NT2/D1 (cell line): ENCODE measurements around the gene B9D2.
A peak's percentile ranks its signal among the peaks of the same experiment; 100 is the strongest.

ENCODE experiments used
- DNase-seq: peaks from one replicate; pipeline ENCODE4 v3.0.0-alpha.2; 2011; ENCODE audit warnings: low read depth, low spot score
- H3K27me3 ChIP-seq: 2 replicates; pipeline ENCODE4 v1.6.0; 2011; ENCODE audit warnings: mild to moderate bottlenecking; ENCODE audit not compliant: insufficient read length, insufficient read depth
- H3K36me3 ChIP-seq: 2 replicates; pipeline ENCODE4 v1.6.1; 2011; ENCODE audit warnings: mild to moderate bottlenecking, low read length, mixed read lengths; ENCODE audit not compliant: insufficient read depth, insufficient read length
- H3K4me1 ChIP-seq: 2 replicates; pipeline ENCODE4 v1.5.1; 2011; ENCODE audit not compliant: insufficient read depth, insufficient read length
- H3K4me3 ChIP-seq: 2 replicates; pipeline ENCODE4 v1.5.1; 2011; ENCODE audit warnings: low read depth; ENCODE audit not compliant: insufficient read length
- H3K9ac ChIP-seq: 2 replicates; pipeline ENCODE4 v1.6.0; 2011; ENCODE audit warnings: low read depth; ENCODE audit not compliant: insufficient read length
- H3K9me3 ChIP-seq: 2 replicates; pipeline ENCODE4 v1.5.1; 2011; ENCODE audit warnings: mild to moderate bottlenecking, low read length; ENCODE audit not compliant: insufficient read depth
- SUZ12 ChIP-seq: IDR thresholded peaks from 2 replicates; pipeline ENCODE4 v1.6.1; 2011; ENCODE audit not compliant: insufficient read length, insufficient read depth; ENCODE audit errors: extremely low read depth
- YY1 ChIP-seq: IDR thresholded peaks from 2 replicates; pipeline ENCODE4 v1.6.1; 2011; ENCODE audit not compliant: insufficient read length, insufficient read depth
- ZNF274 ChIP-seq: IDR thresholded peaks from 2 replicates; pipeline ENCODE4 v1.6.1; 2011; ENCODE audit warnings: mild to moderate bottlenecking, low read depth, low read length

Gene B9D2

GRCh38 chr19:41325640-41325946, 38.4 kb downstream of the B9D2 start:
- H3K4me3 ChIP-seq, result peak overlapping the region; percentile 1
- TF ChIP-seq SUZ12 (no peak), ZNF274 (no peak), YY1 (no peak)
- no peak for DNase-seq
- H3K9me3 ChIP-seq, result no peaks in the 10 kb centered on the region
- H3K4me1 ChIP-seq, result peaks cover 41% of the 10 kb centered on the region
- peak overlapping the region; percentile 79 for H3K9ac ChIP-seq
- peaks cover 35% of the 10 kb centered on the region for H3K36me3 ChIP-seq
- no peaks in the 10 kb centered on the region for H3K27me3 ChIP-seq

DNA sequence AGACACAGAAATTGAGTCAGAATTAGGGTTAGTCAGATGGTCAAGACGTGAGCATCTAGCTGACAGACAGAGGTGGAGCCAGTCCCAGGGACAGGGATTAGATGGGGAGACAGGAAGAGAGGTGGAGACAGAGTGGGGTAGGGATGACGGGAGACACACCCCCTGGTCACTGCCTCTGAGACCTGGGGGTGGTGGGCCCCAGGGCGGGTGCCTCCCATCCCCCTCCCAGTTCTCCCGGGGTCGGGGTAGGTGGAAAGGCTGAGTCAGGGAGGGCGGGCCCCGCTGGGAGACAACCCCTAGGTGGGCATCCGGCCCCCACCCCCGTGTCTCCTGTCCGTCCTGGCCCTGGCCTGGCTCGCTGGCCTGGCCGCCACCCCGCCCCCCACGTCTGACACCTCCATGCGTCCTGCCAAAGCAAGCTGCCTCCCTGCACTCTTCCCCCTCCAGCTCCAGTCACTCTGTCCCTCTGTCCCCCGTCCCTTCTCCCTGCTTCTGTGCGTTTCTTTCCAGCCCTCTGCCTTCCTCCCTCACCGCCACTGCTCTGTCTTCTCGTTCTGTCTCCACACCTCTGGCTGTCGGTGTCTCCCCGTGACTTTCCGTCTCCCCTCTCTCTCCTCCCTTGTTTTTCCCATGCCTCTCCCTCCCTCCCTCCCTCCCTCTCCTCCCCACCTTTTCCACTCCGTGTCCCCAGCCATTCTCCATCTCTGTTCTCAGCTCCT, 38.9 kb downstream of the B9D2 start:
- Histone ChIP-seq H3K9me3 (no peaks in the 10 kb centered on the region), H3K4me1 (peaks cover 41% of the 10 kb centered on the region), H3K27me3 (no peaks in the 10 kb centered on the region), H3K36me3 (peaks cover 37% of the 10 kb centered on the region), H3K4me3 (peak overlapping the region; percentile 1), H3K9ac (peak overlapping the region; percentile 79)
- no peak for DNase-seq
- TF ChIP-seq SUZ12 (no peak), YY1 (no peak), ZNF274 (no peak)

GRCh38 chr19:41324231-41324702, 39.7 kb downstream of the B9D2 start:
- Histone ChIP-seq H3K9ac (peak overlapping the region; percentile 34), H3K4me1 (peaks cover 42% of the 10 kb centered on the region), H3K36me3 (peaks cover 45% of the 10 kb centered on the region), H3K27me3 (no peaks in the 10 kb centered on the region), H3K9me3 (no peaks in the 10 kb centered on the region), H3K4me3 (no peak overlapping the region)
- DNase-seq, result no peak
- TF ChIP-seq ZNF274, result no peak
- no peak for TF ChIP-seq YY1
- no peak for TF ChIP-seq SUZ12

DNA sequence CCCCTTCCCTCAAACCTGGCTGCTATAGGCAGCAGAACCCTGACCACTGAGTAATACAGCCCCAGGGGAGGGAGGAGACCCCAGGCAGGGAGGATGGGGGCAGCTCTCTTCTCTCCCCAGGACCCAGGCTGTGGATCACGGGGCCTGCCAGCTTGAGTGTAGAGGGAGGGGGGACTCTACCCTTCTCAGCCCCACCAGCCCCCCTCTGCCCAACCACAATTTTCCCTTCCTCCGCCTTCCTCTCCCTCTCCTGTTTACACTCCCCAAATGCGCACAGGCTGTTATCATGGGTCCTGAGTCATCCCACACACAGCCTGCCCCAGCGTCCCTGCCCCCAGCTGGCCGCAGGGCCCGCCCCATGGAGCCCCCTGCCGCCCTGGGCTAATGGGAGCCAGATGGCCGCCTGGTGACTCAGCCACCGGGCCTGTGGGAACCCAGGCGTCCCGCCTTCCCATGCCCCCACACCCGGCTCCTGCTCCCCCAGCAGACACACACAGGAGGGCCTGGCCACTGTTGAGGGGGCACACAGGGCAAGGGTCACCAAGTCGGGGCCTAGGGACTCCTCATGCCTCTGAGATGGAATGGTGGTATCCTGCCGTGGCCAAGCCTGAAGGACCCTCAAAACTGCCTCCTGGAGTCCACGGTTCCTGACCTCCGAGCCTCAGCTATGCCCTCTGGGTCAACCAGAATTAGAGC, 40.4 kb downstream of the B9D2 start:
- TF ChIP-seq SUZ12, result no peak
- H3K4me1 ChIP-seq, result peaks cover 49% of the 10 kb centered on the region
- DNase-seq, result peak; percentile 50
- H3K9me3 ChIP-seq, result no peaks in the 10 kb centered on the region
- H3K9ac ChIP-seq, result peak overlapping the region; percentile 70
- no peaks in the 10 kb centered on the region for H3K27me3 ChIP-seq
- peak overlapping the region; percentile 0 for H3K4me3 ChIP-seq
- H3K36me3 ChIP-seq, result peaks cover 48% of the 10 kb centered on the region

- Histone ChIP-seq H3K9ac (peak overlapping the region; percentile 70), H3K4me1 (peaks cover 49% of the 10 kb centered on the region), H3K27me3 (no peaks in the 10 kb centered on the region), H3K9me3 (no peaks in the 10 kb centered on the region), H3K4me3 (no peak overlapping the region), H3K36me3 (peaks cover 45% of the 10 kb centered on the region)
- DNase-seq, result no peak
- no peak for TF ChIP-seq YY1
These were observed 40.9 kb downstream of the B9D2 start for GRCh38 chr19:41323023-41323422.

DNA sequence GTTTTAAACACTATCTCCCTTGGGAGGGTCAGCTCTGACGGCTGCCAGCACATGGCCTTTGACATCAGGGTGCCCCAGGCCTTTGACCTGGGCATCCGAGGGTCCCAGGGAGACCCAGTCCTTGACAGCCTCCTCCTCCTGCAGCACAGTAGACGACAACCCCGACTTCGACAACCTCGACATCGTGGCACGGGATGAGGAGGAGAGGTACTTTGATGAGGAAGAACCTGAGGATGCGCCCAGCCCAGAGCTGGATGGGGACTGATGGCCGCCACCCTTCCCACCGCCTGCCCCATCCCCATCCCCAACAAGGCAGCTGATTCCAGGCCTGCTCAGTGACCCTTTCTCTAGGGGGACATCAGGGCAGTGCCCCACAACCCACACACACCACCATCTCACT, 41.5 kb downstream of the B9D2 start:
- peaks cover 45% of the 10 kb centered on the region for H3K4me1 ChIP-seq

DNA sequence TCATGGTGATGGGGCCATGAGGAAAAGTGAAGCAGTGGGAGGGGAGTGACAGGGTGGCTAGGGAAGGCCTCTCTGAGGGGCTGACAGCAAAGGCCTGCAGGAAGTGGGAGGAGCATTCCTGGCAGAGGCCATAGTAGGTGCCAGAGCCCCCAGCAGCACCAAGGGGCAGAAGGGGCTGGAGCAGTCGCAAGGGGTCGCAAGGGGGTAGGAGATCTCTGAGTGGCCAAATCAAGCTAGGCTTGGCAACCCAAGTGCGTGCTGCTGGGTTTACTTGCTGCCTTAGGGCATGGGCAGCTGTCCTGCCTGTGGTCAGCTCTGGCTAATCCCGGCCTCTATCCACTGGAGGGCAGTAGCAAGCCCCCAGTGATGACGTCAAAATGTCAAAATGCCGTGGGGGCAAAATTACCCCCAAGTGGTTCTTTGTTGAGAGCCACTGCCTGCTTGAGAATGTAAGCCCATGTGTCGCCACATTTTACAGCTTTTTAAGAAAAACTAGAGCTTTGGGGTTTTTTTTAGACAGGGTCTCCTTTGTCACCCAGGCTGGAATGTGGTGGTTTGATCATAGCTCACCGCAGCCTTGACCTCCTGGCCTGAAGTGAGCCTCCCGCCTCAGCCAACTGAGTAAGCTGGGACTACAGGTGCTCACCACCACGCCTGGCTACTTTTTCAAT, 42.2 kb downstream of the B9D2 start:
- Histone ChIP-seq H3K36me3 (peaks cover 49% of the 10 kb centered on the region), H3K4me1 (peaks cover 42% of the 10 kb centered on the region), H3K9me3 (peaks cover under 1% of the 10 kb centered on the region; the same call in 1 of the 2 replicates), H3K4me3 (no peak overlapping the region), H3K27me3 (no peaks in the 10 kb centered on the region), H3K9ac (no peak overlapping the region)
- DNase-seq, result no peak
- no peak for TF ChIP-seq YY1
- no peak for TF ChIP-seq SUZ12
- no peak for TF ChIP-seq ZNF274

More for the DNA sequence above, 41.5 kb downstream of the B9D2 start:
- H3K9ac ChIP-seq, result peak overlapping the region; percentile 70
- TF ChIP-seq ZNF274, result no peak
- TF ChIP-seq SUZ12, result no peak
- TF ChIP-seq YY1, result no peak
- peaks cover 42% of the 10 kb centered on the region for H3K36me3 ChIP-seq
- H3K27me3 ChIP-seq, result no peaks in the 10 kb centered on the region
- H3K4me3 ChIP-seq, result no peak overlapping the region
- DNase-seq, result no peak
- no peaks in the 10 kb centered on the region for H3K9me3 ChIP-seq
